GM18507 (cell line): ENCODE measurements around the gene MYO1H.
A peak's percentile ranks its signal among the peaks of the same experiment; 100 is the strongest.

Source experiments
- DNase-seq: peaks from one replicate; pipeline ENCODE4 v3.0.0; 2011; ENCODE audit warnings: low read depth; ENCODE audit not compliant: insufficient read length; ENCODE audit errors: extremely low spot score
- FAIRE-seq: peaks from 2 replicates; lab custom pipeline; 2011; peaks lifted over from hg19 to GRCh38; lab: Jason Lieb, UNC

The MYO1H gene

GRCh38 chr12:109343677-109344076 lies 4.0 kb upstream of the MYO1H start:
- DNase-seq: no peak
- no peak for FAIRE-seq

- no peak for DNase-seq
- no peak for FAIRE-seq
These were observed 2.3 kb upstream of the MYO1H start for GRCh38 chr12:109345428-109345827.

- DNase-seq (no peak), FAIRE-seq (no peak)
These were observed 780 bp upstream of the MYO1H start for GRCh38 chr12:109346920-109347319.

GRCh38 chr12:109352184-109352583 lies 4.5 kb downstream of the MYO1H start:
- FAIRE-seq: no peak
- no peak for DNase-seq

- FAIRE-seq: no peak
These were observed 8.9 kb downstream of the MYO1H start for GRCh38 chr12:109356577-109356976.

GRCh38 chr12:109357032-109357431 lies 9.3 kb downstream of the MYO1H start:
- FAIRE-seq: no peak
- DNase-seq: no peak

More at GRCh38 chr12:109356577-109356976, 8.9 kb downstream of the MYO1H start:
- no peak for DNase-seq

GRCh38 chr12:109358154-109358869 lies 10.6 kb downstream of the MYO1H start:
- FAIRE-seq (no peak), DNase-seq (no peak)

- FAIRE-seq (no peak), DNase-seq (no peak)
These were observed 11.5 kb downstream of the MYO1H start for GRCh38 chr12:109359131-109359690.

GRCh38 chr12:109369831-109370230 lies 22.1 kb downstream of the MYO1H start:
- FAIRE-seq (no peak), DNase-seq (no peak)

- no peak for FAIRE-seq
- no peak for DNase-seq
These were observed 29.5 kb downstream of the MYO1H start for GRCh38 chr12:109377139-109377685.

- DNase-seq (no peak), FAIRE-seq (no peak)
These were observed 30.9 kb downstream of the MYO1H start for GRCh38 chr12:109378569-109378968.

GRCh38 chr12:109382031-109382430 lies 34.3 kb downstream of the MYO1H start:
- no peak for FAIRE-seq

GRCh38 chr12:109383240-109383639 lies 35.5 kb downstream of the MYO1H start:
- DNase-seq (no peak), FAIRE-seq (no peak)

More at GRCh38 chr12:109382031-109382430, 34.3 kb downstream of the MYO1H start:
- DNase-seq: no peak

GRCh38 chr12:109385339-109386058 lies 37.8 kb downstream of the MYO1H start:
- FAIRE-seq (no peak), DNase-seq (no peak)

GRCh38 chr12:109386059-109386433 lies 38.3 kb downstream of the MYO1H start:
- no peak for FAIRE-seq
- no peak for DNase-seq

- FAIRE-seq (no peak), DNase-seq (no peak)
These were observed 39.9 kb downstream of the MYO1H start for GRCh38 chr12:109387425-109388166.

- no peak for DNase-seq
- no peak for FAIRE-seq
These were observed 40.5 kb downstream of the MYO1H start for GRCh38 chr12:109388167-109388563.

GRCh38 chr12:109389146-109389545 lies 41.4 kb downstream of the MYO1H start:
- FAIRE-seq (no peak), DNase-seq (no peak)

GRCh38 chr12:109393437-109394345 lies 46.0 kb downstream of the MYO1H start:
- DNase-seq (peak; percentile 45), FAIRE-seq (peak; percentile 84)
